Measurements from ENCODE around the gene OR13C5. TPM values are rescaled to one million over a fixed set of nuclear protein-coding genes. Genes with fewer than 3 reads are reported as not detected.

OR13C5 gene
- total RNA-seq, 1 donor from 2014 or later: not detected

GRCh38 chr9:104568868-104569267 lies 30.3 kb downstream of the OR13C5 start, which contains the start of gene OR13C8:
TSS of gene OR13C8 (plus strand) at chr9:104569168. CDS start at chr9:104569168, 0 bp downstream.
- H3K9me3 ChIP-seq (replicated peaks): peaks cover 30% of the 10 kb centered on the region
- H3K36me3 ChIP-seq: no peaks in the 10 kb centered on the region
- no peak for TF ChIP-seq CTCF (IDR thresholded peaks at IDR 0.05; ENCODE audit: borderline replicate concordance)
- H3K4me3 ChIP-seq: no peak within 1 kb of the TSS
- H3K27ac ChIP-seq (replicated peaks): no peak within 1 kb of the TSS
- no peaks in the 10 kb centered on the region for H3K27me3 ChIP-seq (ENCODE audit: low read depth)
- no peaks in the 10 kb centered on the region for H3K4me1 ChIP-seq
- DNase-seq: no peak
- intact Hi-C loops (cut with micrococcal nuclease): no loop called here

- Histone ChIP-seq H3K36me3 (no peaks in the 10 kb centered on the region), H3K27me3 (ENCODE audit: low read depth) (no peaks in the 10 kb centered on the region), H3K9me3 (replicated peaks) (peaks cover 8% of the 10 kb centered on the region), H3K27ac (replicated peaks) (no peak overlapping the region), H3K4me3 (no peak overlapping the region), H3K4me1 (no peaks in the 10 kb centered on the region)
- intact Hi-C loops (cut with micrococcal nuclease): no loop called here
- no peak for TF ChIP-seq CTCF (IDR thresholded peaks at IDR 0.05; ENCODE audit: borderline replicate concordance)
- DNase-seq: no peak
These were observed 34.9 kb downstream of the OR13C5 start for GRCh38 chr9:104564358-104564757.

- no peak overlapping the region for H3K27ac ChIP-seq (replicated peaks)
- no peaks in the 10 kb centered on the region for H3K4me1 ChIP-seq
- intact Hi-C loops (cut with micrococcal nuclease): no loop called here
- no peaks in the 10 kb centered on the region for H3K36me3 ChIP-seq
- TF ChIP-seq CTCF (IDR thresholded peaks at IDR 0.05; ENCODE audit: borderline replicate concordance): no peak
- H3K9me3 ChIP-seq (replicated peaks): peaks cover 21% of the 10 kb centered on the region
- no peak overlapping the region for H3K4me3 ChIP-seq
- DNase-seq: no peak
- no peaks in the 10 kb centered on the region for H3K27me3 ChIP-seq (ENCODE audit: low read depth)
These were observed 42.2 kb downstream of the OR13C5 start for GRCh38 chr9:104556830-104557634.

- no peak for DNase-seq
- H3K9me3 ChIP-seq (replicated peaks): peaks cover 21% of the 10 kb centered on the region
- no peaks in the 10 kb centered on the region for H3K36me3 ChIP-seq
- H3K27ac ChIP-seq (replicated peaks): no peak overlapping the region
- no peak overlapping the region for H3K4me3 ChIP-seq
- TF ChIP-seq CTCF (IDR thresholded peaks at IDR 0.05; ENCODE audit: borderline replicate concordance): no peak
- no peaks in the 10 kb centered on the region for H3K27me3 ChIP-seq (ENCODE audit: low read depth)
- H3K4me1 ChIP-seq: no peaks in the 10 kb centered on the region
- intact Hi-C loops (cut with micrococcal nuclease): no loop called here
These were observed 43.7 kb downstream of the OR13C5 start for GRCh38 chr9:104555521-104555920.

- no peak overlapping the region for H3K27ac ChIP-seq (replicated peaks)
- no peak for DNase-seq
- intact Hi-C loops (cut with micrococcal nuclease): no loop called here
These were observed 46.0 kb downstream of the OR13C5 start for GRCh38 chr9:104553261-104553660.

More at GRCh38 chr9:104553261-104553660, 46.0 kb downstream of the OR13C5 start:
- H3K9me3 ChIP-seq (replicated peaks): peaks cover 3% of the 10 kb centered on the region
- no peak for TF ChIP-seq CTCF (IDR thresholded peaks at IDR 0.05; ENCODE audit: borderline replicate concordance)
- H3K4me1 ChIP-seq: no peaks in the 10 kb centered on the region
- no peak overlapping the region for H3K4me3 ChIP-seq
- H3K36me3 ChIP-seq: no peaks in the 10 kb centered on the region
- no peaks in the 10 kb centered on the region for H3K27me3 ChIP-seq (ENCODE audit: low read depth)

Other genes starting within 250 kb of the OR13C5 start
- not detected for gene OR13F1, start 95.2 kb downstream of the OR13C5 start, total RNA-seq
- gene OR13C4, start 72.2 kb downstream of the OR13C5 start, total RNA-seq: not detected
- not detected for gene OR13C3, start 62.6 kb downstream of the OR13C5 start, total RNA-seq
- gene OR13C8, start 30.2 kb downstream of the OR13C5 start, total RNA-seq: not detected
- gene OR13C2, start 6.2 kb upstream of the OR13C5 start, total RNA-seq: not detected
- gene OR13C9, start 18.8 kb upstream of the OR13C5 start, total RNA-seq: not detected
- gene OR13D1, start 95.1 kb upstream of the OR13C5 start, total RNA-seq: not detected
- gene NIPSNAP3A, start 148.3 kb upstream of the OR13C5 start, total RNA-seq: 25.3 TPM
- gene NIPSNAP3B, start 164.7 kb upstream of the OR13C5 start, total RNA-seq: 34.0 TPM

Data from left ventricle myocardium inferior (tissue), 1 donor.